HEK293T (cell line): Measurements from ENCODE around the gene VWA3B.

Experiments
- BHLHE40 ChIP-seq: fragments of 450-650 bp; IDR thresholded peaks from 2 replicates; pipeline ENCODE4 v1.6.1; 2016; ENCODE audit warnings: mild to moderate bottlenecking, moderate library complexity, borderline replicate concordance
- ELF4 ChIP-seq: fragments of 450-650 bp; IDR thresholded peaks from 2 replicates; pipeline ENCODE4 v1.6.1; 2017; ENCODE audit warnings: antibody characterized with exemption
- FOXM1 ChIP-seq: fragments of 450-650 bp; IDR thresholded peaks from 2 replicates; pipeline ENCODE4 v1.6.1; 2017; ENCODE audit warnings: mild to moderate bottlenecking, borderline replicate concordance
- HDGF ChIP-seq: fragments of 450-650 bp; IDR thresholded peaks from 2 replicates; pipeline ENCODE4 v1.6.1; 2017; ENCODE audit warnings: antibody characterized with exemption, borderline replicate concordance
- L3MBTL2 ChIP-seq: fragments of 450-650 bp; conservative IDR thresholded peaks from 2 replicates; pipeline ENCODE4 v1.6.1; 2016; ENCODE audit warnings: mild to moderate bottlenecking
- NFRKB ChIP-seq: fragments of 450-650 bp; IDR thresholded peaks from 2 replicates; pipeline ENCODE4 v1.6.1; 2016; ENCODE audit warnings: mild to moderate bottlenecking, moderate library complexity
- PKNOX1 ChIP-seq: fragments of 450-650 bp; IDR thresholded peaks from 2 replicates; pipeline ENCODE4 v1.6.1; 2016
- SP1 ChIP-seq: fragments of 450-650 bp; IDR thresholded peaks from 2 replicates; pipeline ENCODE4 v1.6.1; 2017
- SUZ12 ChIP-seq: fragments of 450-650 bp; IDR thresholded peaks from 2 replicates; pipeline ENCODE4 v1.6.1; 2016; ENCODE audit warnings: mild to moderate bottlenecking
- TARDBP ChIP-seq: fragments of 450-650 bp; IDR thresholded peaks from 2 replicates; pipeline ENCODE4 v1.6.1; 2016
- ZNF384 ChIP-seq: fragments of 450-650 bp; IDR thresholded peaks from 2 replicates; pipeline ENCODE4 v1.6.1; 2016

- TF ChIP-seq ELF4: no peak
- no peak for TF ChIP-seq FOXM1
- no peak for TF ChIP-seq SP1
- no peak for TF ChIP-seq BHLHE40
- no peak for TF ChIP-seq SUZ12
- TF ChIP-seq HDGF: no peak
- TF ChIP-seq PKNOX1: no peak
- TF ChIP-seq NFRKB: no peak
- TF ChIP-seq L3MBTL2: no peak
- no peak for TF ChIP-seq TARDBP
- TF ChIP-seq ZNF384: no peak
Observed at GRCh38 chr2:98161186-98161585, 74.2 kb downstream of the VWA3B start.
